ENCODE data around the gene RNF151.

DNA sequence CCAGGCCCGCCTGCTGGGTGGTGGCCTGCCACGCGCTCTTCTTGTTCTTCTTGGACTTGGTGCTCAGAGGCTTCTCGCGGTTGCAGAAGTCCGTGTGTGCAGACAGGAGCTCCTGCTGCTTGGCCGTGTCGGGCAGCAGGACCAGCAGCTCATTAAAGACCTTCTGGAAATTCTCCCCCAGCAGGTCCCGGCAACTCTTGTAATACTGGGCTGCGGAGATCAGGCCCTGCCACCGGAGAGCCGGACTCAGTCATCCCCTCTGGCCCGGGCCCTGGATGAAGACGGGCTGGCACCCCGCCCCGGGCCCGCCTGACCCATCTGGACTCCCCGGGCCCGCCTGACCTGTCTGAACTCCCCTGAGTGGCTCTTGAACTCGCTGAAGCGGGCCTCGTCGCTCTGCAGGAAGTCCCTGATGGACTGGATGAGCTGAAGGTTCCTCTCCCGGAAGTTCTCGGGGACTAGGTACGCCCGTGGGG lies 31.7 kb downstream of the RNF151 start:
- TF ChIP-seq, protein P1, sequence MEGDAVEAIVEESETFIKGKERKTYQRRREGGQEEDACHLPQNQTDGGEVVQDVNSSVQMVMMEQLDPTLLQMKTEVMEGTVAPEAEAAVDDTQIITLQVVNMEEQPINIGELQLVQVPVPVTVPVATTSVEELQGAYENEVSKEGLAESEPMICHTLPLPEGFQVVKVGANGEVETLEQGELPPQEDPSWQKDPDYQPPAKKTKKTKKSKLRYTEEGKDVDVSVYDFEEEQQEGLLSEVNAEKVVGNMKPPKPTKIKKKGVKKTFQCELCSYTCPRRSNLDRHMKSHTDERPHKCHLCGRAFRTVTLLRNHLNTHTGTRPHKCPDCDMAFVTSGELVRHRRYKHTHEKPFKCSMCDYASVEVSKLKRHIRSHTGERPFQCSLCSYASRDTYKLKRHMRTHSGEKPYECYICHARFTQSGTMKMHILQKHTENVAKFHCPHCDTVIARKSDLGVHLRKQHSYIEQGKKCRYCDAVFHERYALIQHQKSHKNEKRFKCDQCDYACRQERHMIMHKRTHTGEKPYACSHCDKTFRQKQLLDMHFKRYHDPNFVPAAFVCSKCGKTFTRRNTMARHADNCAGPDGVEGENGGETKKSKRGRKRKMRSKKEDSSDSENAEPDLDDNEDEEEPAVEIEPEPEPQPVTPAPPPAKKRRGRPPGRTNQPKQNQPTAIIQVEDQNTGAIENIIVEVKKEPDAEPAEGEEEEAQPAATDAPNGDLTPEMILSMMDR (conservative IDR thresholded peaks at IDR 0.05; ENCODE audit: low read length) = no peak
- no peak for TF ChIP-seq EZH2phosphoT487 (IDR thresholded peaks at IDR 0.05; ENCODE audit: borderline replicate concordance)
